HCT116 (cell line): ENCODE measurements around the gene MCC. TPM values are rescaled to one million over a fixed set of nuclear protein-coding genes. Genes with fewer than 3 reads are reported as not detected.

Experiments used
- ATAC-seq: fragments of 200-7000 bp; cut with Tn5 transposase; 2 replicates; pipeline ENCODE4 v1.9.1; 2020; ENCODE audit warnings: mild to moderate bottlenecking, moderate library complexity
- BruUV-seq: library from RNA; stranded (reverse); fragments of 400-500 nt; replicated peaks from 2 replicates; lab custom pipeline; 2021; lab: Mats Ljungman, UMichigan
- CTCF ChIA-PET: fragments of 300-600 bp; sonication (Branson Sonifier 250); formaldehyde crosslinking; loops from one replicate; lab custom pipeline; 2021; ENCODE audit warnings: antibody characterized with exemption; lab: Charles Lee
- POLR2A ChIA-PET: fragments of 300-600, 350-600 bp; sonication (Branson Sonifier 250); formaldehyde crosslinking; loops from one replicate; lab custom pipeline; 2021; ENCODE audit warnings: antibody characterized with exemption; lab: Charles Lee
- RAD21 ChIA-PET, 2 experiments: fragments of 300-600 bp; sonication (Branson Sonifier 250); formaldehyde crosslinking; loops; one replicate each; lab custom pipeline; 2023; ENCODE audit warnings: low total read pairs in 2 of 2; ENCODE audit not compliant: uncharacterized antibody in 2 of 2, unreplicated experiment in 2 of 2, low non-redundant PET in 1 of 2; lab: Charles Lee
- DNase-seq: peaks from one replicate; pipeline ENCODE4 v3.0.0-alpha.2; 2010; ENCODE audit warnings: low read depth, low spot score
- H2AFZ ChIP-seq: fragments of 200-600 bp; shearing (Covaris generic), sonication (generic); 2 replicates; pipeline ENCODE4 v1.6.1; 2017; ENCODE audit warnings: low read depth, mixed run types, mixed read lengths, antibody characterized with exemption, low read length; ENCODE audit not compliant: poor library complexity, severe bottlenecking
- H3K27ac ChIP-seq: 2 replicates; pipeline ENCODE4 v1.5.1; 2012; ENCODE audit warnings: low read depth, low read length
- H3K27me3 ChIP-seq: fragments of 200-600 bp; sonication (generic); 2 replicates; pipeline ENCODE4 v1.6.1; 2016; ENCODE audit warnings: mixed run types, low read length, mixed read lengths; ENCODE audit not compliant: insufficient read depth
- H3K36me3 ChIP-seq, 2 experiments: fragments of 200-500 bp in 1 of 2; fragments of 200-600 bp in 1 of 2; sonication (Bioruptor generic) in 1 of 2; sonication (generic) in 1 of 2; 2 replicates each; pipeline versions ENCODE4 v1.5.1 to v1.6.1; 2014 to 2016; ENCODE audit warnings: low read length in 2 of 2, inconsistent platforms in 1 of 2, mixed read lengths in 1 of 2, mixed run types in 1 of 2; ENCODE audit not compliant: insufficient read depth in 2 of 2, control insufficient read depth in 1 of 2
- H3K4me1 ChIP-seq, 2 experiments: fragments of 200-600 bp in 1 of 2; sonication (generic) in 1 of 2; 2 replicates each; pipeline versions ENCODE4 v1.5.1 to v1.6.1; 2012 to 2017; ENCODE audit warnings: low read length in 2 of 2, inconsistent platforms in 1 of 2, mild to moderate bottlenecking in 1 of 2, mixed read lengths in 1 of 2, mixed run types in 1 of 2, moderate library complexity in 1 of 2; ENCODE audit not compliant: insufficient read depth in 2 of 2, control insufficient read depth in 1 of 2
- H3K4me2 ChIP-seq: fragments of 200-600 bp; sonication (generic); 2 replicates; pipeline ENCODE4 v1.6.1; 2017; ENCODE audit warnings: mixed run types, low read length, mixed read lengths
- H3K4me3 ChIP-seq, 2 experiments: fragments of 200-600 bp in 1 of 2; sonication (generic) in 1 of 2; replicated peaks in 1 of 2; 2 replicates each; pipeline ENCODE4 v1.5.1; 2011 to 2016; ENCODE audit warnings: low read length in 2 of 2, control low read depth in 1 of 2, low read depth in 1 of 2, mild to moderate bottlenecking in 1 of 2, mixed read lengths in 1 of 2, mixed run types in 1 of 2
- H3K79me2 ChIP-seq: fragments of 200-600 bp; sonication (generic); 2 replicates; pipeline ENCODE4 v1.6.1; 2017; ENCODE audit warnings: mild to moderate bottlenecking, mixed run types, low read length, moderate library complexity, mixed read lengths; ENCODE audit not compliant: insufficient read depth
- H3K9ac ChIP-seq: fragments of 200-600 bp; sonication (generic); 2 replicates; pipeline ENCODE4 v1.6.1; 2016; ENCODE audit warnings: low read length, mixed read lengths
- H3K9me2 ChIP-seq: fragments of 200-600 bp; sonication (generic), shearing (Covaris generic); 2 replicates; pipeline ENCODE4 v1.6.1; 2017; ENCODE audit warnings: mixed run types, mild to moderate bottlenecking, moderate library complexity; ENCODE audit not compliant: insufficient read depth
- H3K9me3 ChIP-seq, 2 experiments: fragments of 200-500 bp in 1 of 2; fragments of 200-600 bp in 1 of 2; sonication (Bioruptor generic) in 1 of 2; sonication (generic) in 1 of 2; 2 replicates each; pipeline ENCODE4 v1.6.1; 2014 to 2017; ENCODE audit warnings: low read length in 2 of 2, mixed read lengths in 2 of 2, inconsistent platforms in 1 of 2, low read depth in 1 of 2, mild to moderate bottlenecking in 1 of 2, mixed run types in 1 of 2, moderate library complexity in 1 of 2; ENCODE audit not compliant: control insufficient read depth in 1 of 2, insufficient read depth in 1 of 2
- H4K20me1 ChIP-seq: fragments of 200-600 bp; sonication (generic), shearing (Covaris generic); 2 replicates; pipeline ENCODE4 v1.6.1; 2017; ENCODE audit warnings: mixed run types, mild to moderate bottlenecking, moderate library complexity; ENCODE audit not compliant: insufficient read depth
- CBX3 ChIP-seq: IDR thresholded peaks from 2 replicates; pipeline ENCODE4 v1.6.1; 2012; ENCODE audit warnings: low read depth
- CEBPB ChIP-seq: IDR thresholded peaks from 2 replicates; pipeline ENCODE4 v1.6.1; 2012; ENCODE audit warnings: low read depth
- EGR1 ChIP-seq: IDR thresholded peaks from 2 replicates; pipeline ENCODE4 v1.6.1; 2012; ENCODE audit warnings: low read depth
- ELF1 ChIP-seq: IDR thresholded peaks from 2 replicates; pipeline ENCODE4 v1.6.1; 2012; ENCODE audit warnings: low read depth, borderline replicate concordance
- EZH2 ChIP-seq: fragments of 200-600 bp; sonication (generic); IDR thresholded peaks from 2 replicates; pipeline ENCODE4 v1.6.1; 2017; ENCODE audit warnings: antibody characterized with exemption, mixed run types
- FOSL1 ChIP-seq: IDR thresholded peaks from 2 replicates; pipeline ENCODE4 v1.6.1; 2012; ENCODE audit warnings: low read depth
- JUND ChIP-seq: IDR thresholded peaks from 2 replicates; pipeline ENCODE4 v1.6.1; 2012
- POLR2A ChIP-seq: IDR thresholded peaks from 2 replicates; pipeline ENCODE4 v1.7.0; 2011; ENCODE audit warnings: borderline replicate concordance; ENCODE audit not compliant: insufficient read depth, insufficient read length; ENCODE audit errors: extremely low read depth
- POLR2AphosphoS5 ChIP-seq: IDR thresholded peaks from 2 replicates; pipeline ENCODE4 v1.6.1; 2011; ENCODE audit warnings: mild to moderate bottlenecking, low read depth, low read length, moderate library complexity
- SP1 ChIP-seq: IDR thresholded peaks from 2 replicates; pipeline ENCODE4 v1.6.1; 2012; ENCODE audit warnings: low read depth
- SRF ChIP-seq: IDR thresholded peaks from 2 replicates; pipeline ENCODE4 v1.6.1; 2012; ENCODE audit warnings: low read depth
- TCF7L2 ChIP-seq: IDR thresholded peaks from 2 replicates; pipeline ENCODE4 v1.7.0; 2011; ENCODE audit warnings: borderline replicate concordance, inconsistent platforms; ENCODE audit not compliant: insufficient read depth, insufficient read length; ENCODE audit errors: extremely low read depth
- YY1 ChIP-seq: IDR thresholded peaks from 2 replicates; pipeline ENCODE4 v1.6.1; 2011; ENCODE audit warnings: low read length, low read depth, moderate library complexity, mild to moderate bottlenecking; ENCODE audit not compliant: insufficient replicate concordance; ENCODE audit errors: extremely low read depth
- ZFX ChIP-seq: fragments of 450-650 bp; IDR thresholded peaks from 2 replicates; pipeline ENCODE4 v1.6.1; 2017
- ZNF274 ChIP-seq: fragments of 200-500 bp; sonication (Bioruptor generic); IDR thresholded peaks from 2 replicates; pipeline ENCODE4 v1.6.1; 2014; ENCODE audit warnings: mild to moderate bottlenecking, low read depth, low read length, inconsistent platforms
- intact Hi-C: fragments of 100-400 bp; cut with micrococcal nuclease; formaldehyde crosslinking; loops from 2 replicates; pipeline ENCODE4 v1.10.0; 2022
- total RNA-seq: library from RNA; stranded (reverse); gene quantifications from one replicate; pipeline ENCODE4 v1.2.1, GENCODE V29; 2021; ENCODE audit not compliant: unreplicated experiment
- TF ChIP-seq, protein P1 (sequence below): IDR thresholded peaks from 2 replicates; pipeline ENCODE4 v1.6.1; 2011; ENCODE audit warnings: mild to moderate bottlenecking, low read length, moderate library complexity; ENCODE audit not compliant: insufficient replicate concordance; ENCODE audit errors: extremely low read depth
- TF ChIP-seq, protein P2 (sequence below): IDR thresholded peaks from 2 replicates; pipeline ENCODE4 v1.6.1; 2012
- TF ChIP-seq, protein P3 (sequence below): IDR thresholded peaks from 2 replicates; pipeline ENCODE4 v1.6.1; 2012; ENCODE audit warnings: low read depth
- TF ChIP-seq, protein P4 (sequence below), 3 experiments: fragments of 200-600 bp in 1 of 3; sonication (generic) in 1 of 3; IDR thresholded peaks in 2 of 3; conservative IDR thresholded peaks in 1 of 3; 2 replicates each; pipeline ENCODE4 v1.5.1; 2012 to 2017; ENCODE audit warnings: low read depth in 2 of 3, low read length in 2 of 3, antibody characterized with exemption in 1 of 3, borderline replicate concordance in 1 of 3, control low read depth in 1 of 3, mild to moderate bottlenecking in 1 of 3, mixed read lengths in 1 of 3, mixed run types in 1 of 3, moderate library complexity in 1 of 3; ENCODE audit not compliant: insufficient read depth in 1 of 3
- TF ChIP-seq, protein P5 (sequence below): IDR thresholded peaks from 2 replicates; pipeline ENCODE4 v1.6.1; 2012

MCC gene
- total RNA-seq, 1 experiment from 2014 or later = 20.1 TPM

GRCh38 chr5:113270086-113270485 is 218.2 kb downstream of the MCC start:
- ChIA-PET CTCF (no interaction called here), RAD21 (no interaction called here), POLR2A (no interaction called here)
- no TSS peak for BruUV-seq
- intact Hi-C loops = no loop called here
- Histone ChIP-seq H3K9ac (no peak overlapping the region), H2AFZ (no peak overlapping the region), H3K4me1 (no peaks in the 10 kb centered on the region), H3K4me3 (no peak overlapping the region), H4K20me1 (no peaks in the 10 kb centered on the region), H3K27me3 (no peaks in the 10 kb centered on the region), H3K9me3 (no peaks in the 10 kb centered on the region), H3K79me2 (no peaks in the 10 kb centered on the region), H3K36me3 (no peaks in the 10 kb centered on the region), H3K4me2 (no peak overlapping the region), H3K9me2 (no peaks in the 10 kb centered on the region), H3K27ac (no peak overlapping the region)
- TF ChIP-seq POLR2AphosphoS5 (no peak), TCF7L2 (no peak), EZH2 (no peak), ELF1 (no peak), CBX3 (no peak), JUND (no peak), YY1 (no peak), POLR2A (no peak), SP1 (no peak), FOSL1 (no peak), EGR1 (no peak), ZFX (no peak), ZNF274 (no peak), SRF (no peak), CEBPB (no peak)
- TF ChIP-seq, protein P1, sequence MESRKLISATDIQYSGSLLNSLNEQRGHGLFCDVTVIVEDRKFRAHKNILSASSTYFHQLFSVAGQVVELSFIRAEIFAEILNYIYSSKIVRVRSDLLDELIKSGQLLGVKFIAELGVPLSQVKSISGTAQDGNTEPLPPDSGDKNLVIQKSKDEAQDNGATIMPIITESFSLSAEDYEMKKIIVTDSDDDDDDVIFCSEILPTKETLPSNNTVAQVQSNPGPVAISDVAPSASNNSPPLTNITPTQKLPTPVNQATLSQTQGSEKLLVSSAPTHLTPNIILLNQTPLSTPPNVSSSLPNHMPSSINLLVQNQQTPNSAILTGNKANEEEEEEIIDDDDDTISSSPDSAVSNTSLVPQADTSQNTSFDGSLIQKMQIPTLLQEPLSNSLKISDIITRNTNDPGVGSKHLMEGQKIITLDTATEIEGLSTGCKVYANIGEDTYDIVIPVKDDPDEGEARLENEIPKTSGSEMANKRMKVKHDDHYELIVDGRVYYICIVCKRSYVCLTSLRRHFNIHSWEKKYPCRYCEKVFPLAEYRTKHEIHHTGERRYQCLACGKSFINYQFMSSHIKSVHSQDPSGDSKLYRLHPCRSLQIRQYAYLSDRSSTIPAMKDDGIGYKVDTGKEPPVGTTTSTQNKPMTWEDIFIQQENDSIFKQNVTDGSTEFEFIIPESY = no peak
- TF ChIP-seq, protein P2, sequence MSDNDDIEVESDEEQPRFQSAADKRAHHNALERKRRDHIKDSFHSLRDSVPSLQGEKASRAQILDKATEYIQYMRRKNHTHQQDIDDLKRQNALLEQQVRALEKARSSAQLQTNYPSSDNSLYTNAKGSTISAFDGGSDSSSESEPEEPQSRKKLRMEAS = no peak
- TF ChIP-seq, protein P3, sequence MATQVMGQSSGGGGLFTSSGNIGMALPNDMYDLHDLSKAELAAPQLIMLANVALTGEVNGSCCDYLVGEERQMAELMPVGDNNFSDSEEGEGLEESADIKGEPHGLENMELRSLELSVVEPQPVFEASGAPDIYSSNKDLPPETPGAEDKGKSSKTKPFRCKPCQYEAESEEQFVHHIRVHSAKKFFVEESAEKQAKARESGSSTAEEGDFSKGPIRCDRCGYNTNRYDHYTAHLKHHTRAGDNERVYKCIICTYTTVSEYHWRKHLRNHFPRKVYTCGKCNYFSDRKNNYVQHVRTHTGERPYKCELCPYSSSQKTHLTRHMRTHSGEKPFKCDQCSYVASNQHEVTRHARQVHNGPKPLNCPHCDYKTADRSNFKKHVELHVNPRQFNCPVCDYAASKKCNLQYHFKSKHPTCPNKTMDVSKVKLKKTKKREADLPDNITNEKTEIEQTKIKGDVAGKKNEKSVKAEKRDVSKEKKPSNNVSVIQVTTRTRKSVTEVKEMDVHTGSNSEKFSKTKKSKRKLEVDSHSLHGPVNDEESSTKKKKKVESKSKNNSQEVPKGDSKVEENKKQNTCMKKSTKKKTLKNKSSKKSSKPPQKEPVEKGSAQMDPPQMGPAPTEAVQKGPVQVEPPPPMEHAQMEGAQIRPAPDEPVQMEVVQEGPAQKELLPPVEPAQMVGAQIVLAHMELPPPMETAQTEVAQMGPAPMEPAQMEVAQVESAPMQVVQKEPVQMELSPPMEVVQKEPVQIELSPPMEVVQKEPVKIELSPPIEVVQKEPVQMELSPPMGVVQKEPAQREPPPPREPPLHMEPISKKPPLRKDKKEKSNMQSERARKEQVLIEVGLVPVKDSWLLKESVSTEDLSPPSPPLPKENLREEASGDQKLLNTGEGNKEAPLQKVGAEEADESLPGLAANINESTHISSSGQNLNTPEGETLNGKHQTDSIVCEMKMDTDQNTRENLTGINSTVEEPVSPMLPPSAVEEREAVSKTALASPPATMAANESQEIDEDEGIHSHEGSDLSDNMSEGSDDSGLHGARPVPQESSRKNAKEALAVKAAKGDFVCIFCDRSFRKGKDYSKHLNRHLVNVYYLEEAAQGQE = no peak
- TF ChIP-seq, protein P4, sequence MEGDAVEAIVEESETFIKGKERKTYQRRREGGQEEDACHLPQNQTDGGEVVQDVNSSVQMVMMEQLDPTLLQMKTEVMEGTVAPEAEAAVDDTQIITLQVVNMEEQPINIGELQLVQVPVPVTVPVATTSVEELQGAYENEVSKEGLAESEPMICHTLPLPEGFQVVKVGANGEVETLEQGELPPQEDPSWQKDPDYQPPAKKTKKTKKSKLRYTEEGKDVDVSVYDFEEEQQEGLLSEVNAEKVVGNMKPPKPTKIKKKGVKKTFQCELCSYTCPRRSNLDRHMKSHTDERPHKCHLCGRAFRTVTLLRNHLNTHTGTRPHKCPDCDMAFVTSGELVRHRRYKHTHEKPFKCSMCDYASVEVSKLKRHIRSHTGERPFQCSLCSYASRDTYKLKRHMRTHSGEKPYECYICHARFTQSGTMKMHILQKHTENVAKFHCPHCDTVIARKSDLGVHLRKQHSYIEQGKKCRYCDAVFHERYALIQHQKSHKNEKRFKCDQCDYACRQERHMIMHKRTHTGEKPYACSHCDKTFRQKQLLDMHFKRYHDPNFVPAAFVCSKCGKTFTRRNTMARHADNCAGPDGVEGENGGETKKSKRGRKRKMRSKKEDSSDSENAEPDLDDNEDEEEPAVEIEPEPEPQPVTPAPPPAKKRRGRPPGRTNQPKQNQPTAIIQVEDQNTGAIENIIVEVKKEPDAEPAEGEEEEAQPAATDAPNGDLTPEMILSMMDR (IDR thresholded peaks at IDR 0.05 in 2 of 3, conservative IDR thresholded peaks at IDR 0.05 in 1 of 3; ENCODE audit: borderline replicate concordance in 1 of 3, insufficient read depth in 1 of 3, low read depth in 2 of 3, low read length in 2 of 3) = no peak
- TF ChIP-seq, protein P5, sequence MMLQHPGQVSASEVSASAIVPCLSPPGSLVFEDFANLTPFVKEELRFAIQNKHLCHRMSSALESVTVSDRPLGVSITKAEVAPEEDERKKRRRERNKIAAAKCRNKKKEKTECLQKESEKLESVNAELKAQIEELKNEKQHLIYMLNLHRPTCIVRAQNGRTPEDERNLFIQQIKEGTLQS = no peak
- DNase-seq (no peak), ATAC-seq (no peak)
